Heart right ventricle (tissue), 16 donors: ENCODE results near the gene RPRD2. TPM values are rescaled to one million over a fixed set of nuclear protein-coding genes. Genes with fewer than 3 reads are reported as not detected.
A peak's percentile ranks its signal among the peaks of the same experiment; 100 is the strongest.

Experiments used
- ATAC-seq, 8 donors: fragments of 200-7000 bp; cut with Tn5 transposase; one replicate each; pipeline ENCODE4 v1.9.1; 2020; ENCODE audit warnings: mild to moderate bottlenecking in 8 of 8, moderate library complexity in 8 of 8, moderate number of reproducible peaks in 1 of 8
- DNase-seq, 2 donors: peaks; one replicate each; pipeline ENCODE4 v3.0.0-alpha.2; 2020
- H3K27ac ChIP-seq, 10 donors: fragments of 200-600 bp; sonication (generic) in 2 of 10; one replicate each; pipeline versions ENCODE4 v1.5.0 to v1.8.0; 2020 to 2022; ENCODE audit warnings: mild to moderate bottlenecking in 3 of 10
- H3K27me3 ChIP-seq, 7 donors: fragments of 200-600 bp; one replicate each; pipeline ENCODE4 v1.8.0; 2021 to 2022; ENCODE audit warnings: mild to moderate bottlenecking in 2 of 7
- H3K36me3 ChIP-seq, 9 donors: fragments of 200-600 bp; sonication (generic) in 1 of 9; one replicate each; pipeline versions ENCODE4 v1.5.0 to v1.8.0; 2020 to 2022; ENCODE audit warnings: mild to moderate bottlenecking in 2 of 9
- H3K4me1 ChIP-seq, 9 donors: fragments of 200-600 bp; sonication (generic) in 1 of 9; one replicate each; pipeline versions ENCODE4 v1.5.0 to v1.8.0; 2020 to 2022; ENCODE audit warnings: mild to moderate bottlenecking in 4 of 9
- H3K4me3 ChIP-seq, 10 donors: fragments of 200-600 bp; sonication (generic) in 2 of 10; one replicate each; pipeline versions ENCODE4 v1.5.0 to v1.8.0; 2020 to 2022; ENCODE audit warnings: mild to moderate bottlenecking in 7 of 10, moderate library complexity in 2 of 10
- H3K9me3 ChIP-seq, 11 donors: fragments of 200-600 bp in 10 of 11; sonication (generic) in 2 of 11; one replicate each; pipeline versions ENCODE4 v1.5.0 to v1.8.0; 2013 to 2022; ENCODE audit warnings: mild to moderate bottlenecking in 2 of 11, control low read depth in 1 of 11, moderate library complexity in 1 of 11
- WGBS, 2 donors: extraction: QIAGEN DNeasy Blood & Tissue Kit; methylation state at CpG; one replicate each; pipeline ENCODE4 v1.1.7; 2013; ENCODE audit warnings: inconsistent platforms in 1 of 2; 5-methylcytosine and 5-hydroxymethylcytosine counted together
- intact Hi-C, 10 donors: fragments of 100-400 bp; cut with DNase I; formaldehyde crosslinking; loops; one replicate each; pipeline versions ENCODE4 v1.11.1 to v1.14.2; 2022
- polyA plus RNA-seq, 2 donors: library from polyadenylated mRNA; stranded (reverse); fragments of 200-250 nt; gene quantifications; one replicate each; pipeline ENCODE4 v1.2.3, GENCODE V29; 2013
- total RNA-seq, 10 donors: library from RNA; stranded (reverse); fragmentation: NEBNext Ultra II Directional in 3 of 10; extraction: Animal tissue kit (Norgen Biotek cat#: 25700) in 3 of 10; gene quantifications; one replicate each; pipeline versions ENCODE4 v1.2.1 to v1.2.4, GENCODE V29; 2021 to 2023
- TF ChIP-seq, protein P1 (sequence below), 9 donors: fragments of 200-600 bp; sonication (generic) in 2 of 9; IDR thresholded peaks; one replicate each; pipeline versions ENCODE4 v1.5.0 to v1.8.0; 2021 to 2022; ENCODE audit warnings: antibody characterized with exemption in 9 of 9, mild to moderate bottlenecking in 5 of 9, moderate library complexity in 1 of 9
- donor health status: Arrhythmogenic right ventricular cardiomyopathy.
- donor health status: ischemic (EF 13 %, LVEDD 7.1; RV severe dilation, severe dysfunction).
- donor health status: healthy with polysubstance abuse.
- donor health status: DM: no; HTN: yes; CAD: no.
- donor health status: DM: no; HTN: no; CAD: no.
- donor health status: ischemic (EF 25% LVEDD 6.9; RV normal size, moderate dysfunction).
- donor health status: ischemic (EF 25% LVEDD 5.7; RV mildly dilated, moderate dysfunction).
- donor health status: healthy.
- donor health status: DM: yes; HTN: yes; CAD: no.
- donor health status: Ischemic cardiomyopathy.
- donor health status: ischemic (EF 35%, LVEDD 5.7; RV mildly dilated, moderate dysfunction).
- donor health status: nonischemic (EF 11% LVEDD 7.7; RV severe dilation, severe dysfunction).
- donor health status: DM: yes; HTN: yes; CAD: no.
- donor health status: PGD.
- donor health status: ischemic (EF 29% LVEDD 5.4; RV normal size, mild dysfunction).
- donor health status: nonischemic (EF 23%, LVEDD 6.1; RV moderate dilation, normal function).

RPRD2 gene
- total and polyA plus RNA-seq, 12 donors, result 4.0 to 34.5 (median 27.9) TPM

GRCh38 chr1:150441121-150441520 lies 77.2 kb downstream of the RPRD2 start:
- 67 to 73% methylated on average over 2 of the region's 2 CpGs for WGBS, 2 donors
- intact Hi-C loops, result loop anchor here in 1 of 10 donors (10.0 kb wide), 1 partner anchor 56 kb away; no protein-coding TSS in a partner anchor

GRCh38 chr1:150444232-150444631 lies 80.3 kb downstream of the RPRD2 start:
- TF ChIP-seq, protein P1, sequence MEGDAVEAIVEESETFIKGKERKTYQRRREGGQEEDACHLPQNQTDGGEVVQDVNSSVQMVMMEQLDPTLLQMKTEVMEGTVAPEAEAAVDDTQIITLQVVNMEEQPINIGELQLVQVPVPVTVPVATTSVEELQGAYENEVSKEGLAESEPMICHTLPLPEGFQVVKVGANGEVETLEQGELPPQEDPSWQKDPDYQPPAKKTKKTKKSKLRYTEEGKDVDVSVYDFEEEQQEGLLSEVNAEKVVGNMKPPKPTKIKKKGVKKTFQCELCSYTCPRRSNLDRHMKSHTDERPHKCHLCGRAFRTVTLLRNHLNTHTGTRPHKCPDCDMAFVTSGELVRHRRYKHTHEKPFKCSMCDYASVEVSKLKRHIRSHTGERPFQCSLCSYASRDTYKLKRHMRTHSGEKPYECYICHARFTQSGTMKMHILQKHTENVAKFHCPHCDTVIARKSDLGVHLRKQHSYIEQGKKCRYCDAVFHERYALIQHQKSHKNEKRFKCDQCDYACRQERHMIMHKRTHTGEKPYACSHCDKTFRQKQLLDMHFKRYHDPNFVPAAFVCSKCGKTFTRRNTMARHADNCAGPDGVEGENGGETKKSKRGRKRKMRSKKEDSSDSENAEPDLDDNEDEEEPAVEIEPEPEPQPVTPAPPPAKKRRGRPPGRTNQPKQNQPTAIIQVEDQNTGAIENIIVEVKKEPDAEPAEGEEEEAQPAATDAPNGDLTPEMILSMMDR (IDR thresholded peaks at IDR 0.05), result no peak
- H3K4me3 ChIP-seq, result no peak overlapping the region
- DNase-seq (no peak), ATAC-seq (no peak)
- no peak overlapping the region for H3K27ac ChIP-seq
- intact Hi-C loops, result loop anchor here in 1 of 10 donors (10.0 kb wide), 1 partner anchor 59 kb away; no protein-coding TSS in a partner anchor
- no peaks in the 10 kb centered on the region for H3K4me1 ChIP-seq
- H3K36me3 ChIP-seq, result peaks cover 0 to 90% (median 39%) of the 10 kb centered on the region in 9 donors
- 100% methylated on average over 1 of the region's 1 CpG for WGBS, 2 donors
- no peaks in the 10 kb centered on the region for H3K9me3 ChIP-seq
- H3K27me3 ChIP-seq, result no peaks in the 10 kb centered on the region

More at GRCh38 chr1:150441121-150441520, 77.2 kb downstream of the RPRD2 start:
- TF ChIP-seq, protein P1 (IDR thresholded peaks at IDR 0.05), result no peak
- no peak overlapping the region for H3K27ac ChIP-seq
- DNase-seq (no peak), ATAC-seq (no peak)
- H3K27me3 ChIP-seq, result no peaks in the 10 kb centered on the region
- no peaks in the 10 kb centered on the region for H3K4me1 ChIP-seq
- H3K4me3 ChIP-seq, result no peak overlapping the region
- peaks cover 0 to 74% (median 18%) of the 10 kb centered on the region in 9 donors for H3K36me3 ChIP-seq
- no peaks in the 10 kb centered on the region for H3K9me3 ChIP-seq

GRCh38 chr1:150456146-150456647 lies 92.2 kb downstream of the RPRD2 start:
- peaks cover 0 to 98% (median 40%) of the 10 kb centered on the region in 9 donors for H3K36me3 ChIP-seq
- ATAC-seq, result no peak
- 63 to 73% methylated on average over 4 of the region's 4 CpGs for WGBS, 2 donors

GRCh38 chr1:150464422-150464826 lies 100.5 kb downstream of the RPRD2 start:
- TF ChIP-seq, protein P1 (IDR thresholded peaks at IDR 0.05), result peak; percentile 59 to 84 (median 80)
- intact Hi-C loops, result loop anchor here in 7 of 10 donors (1.0 to 10.0 kb wide), 6 partner anchors 68 to 350 kb away; partner anchors contain the start of gene ENSA (in 5 of the 7)
- peaks cover 0 to 98% (median 34%) of the 10 kb centered on the region in 9 donors for H3K36me3 ChIP-seq

More at GRCh38 chr1:150456146-150456647, 92.2 kb downstream of the RPRD2 start:
- intact Hi-C loops, result no loop called here
- Histone ChIP-seq H3K27me3 (no peaks in the 10 kb centered on the region), H3K9me3 (no peaks in the 10 kb centered on the region), H3K4me1 (peaks cover 0 to 7% (median 0%) of the 10 kb centered on the region in 9 donors), H3K4me3 (no peak overlapping the region), H3K27ac (no peak overlapping the region)
- DNase-seq, result no peak
- TF ChIP-seq, protein P1 (IDR thresholded peaks at IDR 0.05), result no peak

More at GRCh38 chr1:150464422-150464826, 100.5 kb downstream of the RPRD2 start:
- DNase-seq (peak; percentile 29 to 67), ATAC-seq (peak in 6 of 8 donors; percentile 51 to 63 (median 60))
- Histone ChIP-seq H3K27ac (no peak overlapping the region), H3K4me1 (peaks cover 0 to 6% (median 0%) of the 10 kb centered on the region in 9 donors), H3K27me3 (no peaks in the 10 kb centered on the region), H3K4me3 (no peak overlapping the region), H3K9me3 (no peaks in the 10 kb centered on the region)
- WGBS, 2 donors, result 42 to 48% methylated on average over 4 of the region's 4 CpGs
